ENCODE results near the gene ROBO3.

DNA sequence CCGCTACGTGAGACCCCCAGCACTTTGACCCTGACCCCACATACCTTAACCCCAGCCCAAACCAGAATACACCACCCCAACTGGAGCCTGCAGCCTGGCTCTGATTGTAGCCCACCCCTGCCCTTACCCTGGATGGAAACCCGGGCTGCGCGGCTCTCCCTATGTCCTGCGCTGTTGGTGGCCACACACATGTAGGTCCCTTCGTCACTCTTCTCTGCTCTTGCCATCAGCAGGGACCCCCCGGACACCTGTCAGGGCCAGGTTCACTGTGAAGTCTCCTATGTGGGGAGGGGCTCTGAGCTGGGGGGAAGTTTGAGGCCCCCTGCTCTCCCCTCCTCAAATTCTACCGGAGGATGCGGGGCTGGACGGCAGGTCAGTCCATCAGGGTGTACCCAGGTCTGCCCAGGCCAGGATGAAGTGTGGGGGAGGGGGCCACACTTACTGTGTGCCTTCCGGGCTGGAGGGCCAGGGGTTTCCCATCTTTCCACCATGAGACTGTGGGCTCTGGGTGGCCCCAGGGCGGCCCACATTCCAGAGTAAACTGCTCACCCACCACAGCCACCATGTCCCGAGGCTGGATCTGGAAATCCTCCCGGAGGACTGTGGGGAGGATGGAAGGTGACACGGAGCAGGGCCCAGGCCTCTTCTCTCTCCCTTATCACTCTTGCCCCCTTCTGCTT, 31.0 kb downstream of the ROBO3 start:
- TF ChIP-seq, protein P1, sequence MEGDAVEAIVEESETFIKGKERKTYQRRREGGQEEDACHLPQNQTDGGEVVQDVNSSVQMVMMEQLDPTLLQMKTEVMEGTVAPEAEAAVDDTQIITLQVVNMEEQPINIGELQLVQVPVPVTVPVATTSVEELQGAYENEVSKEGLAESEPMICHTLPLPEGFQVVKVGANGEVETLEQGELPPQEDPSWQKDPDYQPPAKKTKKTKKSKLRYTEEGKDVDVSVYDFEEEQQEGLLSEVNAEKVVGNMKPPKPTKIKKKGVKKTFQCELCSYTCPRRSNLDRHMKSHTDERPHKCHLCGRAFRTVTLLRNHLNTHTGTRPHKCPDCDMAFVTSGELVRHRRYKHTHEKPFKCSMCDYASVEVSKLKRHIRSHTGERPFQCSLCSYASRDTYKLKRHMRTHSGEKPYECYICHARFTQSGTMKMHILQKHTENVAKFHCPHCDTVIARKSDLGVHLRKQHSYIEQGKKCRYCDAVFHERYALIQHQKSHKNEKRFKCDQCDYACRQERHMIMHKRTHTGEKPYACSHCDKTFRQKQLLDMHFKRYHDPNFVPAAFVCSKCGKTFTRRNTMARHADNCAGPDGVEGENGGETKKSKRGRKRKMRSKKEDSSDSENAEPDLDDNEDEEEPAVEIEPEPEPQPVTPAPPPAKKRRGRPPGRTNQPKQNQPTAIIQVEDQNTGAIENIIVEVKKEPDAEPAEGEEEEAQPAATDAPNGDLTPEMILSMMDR (IDR thresholded peaks at IDR 0.05): no peak
- TF ChIP-seq ZFX (IDR thresholded peaks at IDR 0.05; ENCODE audit: borderline replicate concordance): no peak

Data from 22Rv1 (cell line).